NOMO-1 treated with dmso at 0.1 percent for 144 hours (cell line): Measurements from ENCODE around the gene ABCC11.
A peak's percentile ranks its signal among the peaks of the same experiment; 100 is the strongest.
"Not testable (repeated sequence)": the region's sequence is repeated elsewhere in the genome, so short reads cannot be mapped to it uniquely, and the experiment has no call there.

Experiments
- DNase-seq: peaks from one replicate; lab custom pipeline; 2025; ENCODE audit not compliant: unreplicated experiment; lab: John Stamatoyannopoulos, UW

ABCC11 gene

GRCh38 chr16:48250520-48251278 lies 3.4 kb upstream of the ABCC11 start:
- DNase-seq: no peak

- DNase-seq: no peak
These were observed 1.3 kb downstream of the ABCC11 start for GRCh38 chr16:48246066-48246465.

GRCh38 chr16:48244863-48245195 lies 2.5 kb downstream of the ABCC11 start:
- DNase-seq: no peak

GRCh38 chr16:48244080-48244862 lies 3.1 kb downstream of the ABCC11 start, which contains the start of gene LONP2:
TSS of gene LONP2 (plus strand) at chr16:48244300. CDS start at chr16:48244389, 89 bp downstream.
- peak; percentile 76 for DNase-seq

GRCh38 chr16:48240147-48240546 lies 7.2 kb downstream of the ABCC11 start:
- DNase-seq: not testable (repeated sequence)

- no peak for DNase-seq
These were observed 11.1 kb downstream of the ABCC11 start for GRCh38 chr16:48236286-48236685.

- DNase-seq: no peak
These were observed 11.7 kb downstream of the ABCC11 start for GRCh38 chr16:48235556-48236136.

- no peak for DNase-seq
These were observed 12.2 kb downstream of the ABCC11 start for GRCh38 chr16:48235058-48235555.

GRCh38 chr16:48234630-48235029 lies 12.7 kb downstream of the ABCC11 start:
- no peak for DNase-seq

- DNase-seq: no peak
These were observed 14.8 kb downstream of the ABCC11 start for GRCh38 chr16:48232493-48233040.

- DNase-seq: no peak
These were observed 15.4 kb downstream of the ABCC11 start for GRCh38 chr16:48231727-48232492.

- DNase-seq: no peak
These were observed 21.9 kb downstream of the ABCC11 start for GRCh38 chr16:48225456-48225855.

- no peak for DNase-seq
These were observed 23.8 kb downstream of the ABCC11 start for GRCh38 chr16:48223490-48223889.

- no peak for DNase-seq
These were observed 26.4 kb downstream of the ABCC11 start for GRCh38 chr16:48220891-48221290.

- DNase-seq: no peak
These were observed 28.9 kb downstream of the ABCC11 start for GRCh38 chr16:48218473-48218872.

- no peak for DNase-seq
These were observed 29.6 kb downstream of the ABCC11 start for GRCh38 chr16:48217708-48218107.

- DNase-seq: no peak
These were observed 31.6 kb downstream of the ABCC11 start for GRCh38 chr16:48215738-48216137.

GRCh38 chr16:48212033-48212432 lies 35.3 kb downstream of the ABCC11 start:
- no peak for DNase-seq

GRCh38 chr16:48210747-48211146 lies 36.6 kb downstream of the ABCC11 start:
- no peak for DNase-seq

- DNase-seq: no peak
These were observed 40.6 kb downstream of the ABCC11 start for GRCh38 chr16:48206594-48207242.
